GM12878 (cell line): Measurements from ENCODE around the gene PPM1E. TPM values are rescaled to one million over a fixed set of nuclear protein-coding genes. Genes with fewer than 3 reads are reported as not detected.

Source experiments
- ATAC-seq: fragments of 200-7000 bp; cut with Tn5 transposase; 3 replicates; pipeline ENCODE4 v1.9.1; 2020; ENCODE audit warnings: mild to moderate bottlenecking, moderate library complexity
- BruUV-seq: library from RNA; stranded (reverse); fragments of 400-500 nt; replicated peaks from 2 replicates; lab custom pipeline; 2021; lab: Mats Ljungman, UMichigan
- CTCF ChIA-PET: fragments of 300-600 bp; sonication (Branson Sonifier 250); formaldehyde crosslinking; extraction: SDS; loops from one replicate; lab custom pipeline; 2021; ENCODE audit warnings: inconsistent platforms; lab: Yijun Ruan, JAX
- POLR2A ChIA-PET: fragments of 350-600 bp; formaldehyde crosslinking; extraction: SDS; loops from one replicate; lab custom pipeline; 2021; ENCODE audit warnings: inconsistent platforms; lab: Charles Lee
- RAD21 ChIA-PET: fragments of 300-600 bp; sonication (Branson Sonifier 250); formaldehyde crosslinking; loops from one replicate; lab custom pipeline; 2023; ENCODE audit warnings: antibody characterized with exemption; ENCODE audit not compliant: unreplicated experiment; lab: Charles Lee
- SMC1A ChIA-PET: fragments of 300-600 bp; sonication (Branson Sonifier 250); formaldehyde crosslinking; loops from one replicate; lab custom pipeline; 2023; ENCODE audit not compliant: unreplicated experiment, uncharacterized antibody; lab: Charles Lee
- DNase-seq: peaks from one replicate; pipeline ENCODE4 v3.0.0-alpha.2; 2011; ENCODE audit warnings: low read depth, low spot score
- FAIRE-seq: peaks from 3 replicates; lab custom pipeline; 2011; peaks lifted over from hg19 to GRCh38; lab: Jason Lieb, UNC
- H2AFZ ChIP-seq: 2 replicates; pipeline ENCODE4 v1.6.0; 2011; ENCODE audit warnings: low read depth, low read length, control low read depth; ENCODE audit not compliant: control insufficient read depth
- H3K27ac ChIP-seq: 2 replicates; pipeline ENCODE4 v1.5.1; 2011; ENCODE audit warnings: control low read depth; ENCODE audit not compliant: control insufficient read depth, insufficient read depth
- H3K27me3 ChIP-seq, 2 experiments: replicated peaks in 1 of 2; 2 replicates each; pipeline versions ENCODE4 v1.6.0 to v1.6.1; 2011; ENCODE audit warnings: low read length in 1 of 2; ENCODE audit not compliant: control insufficient read depth in 2 of 2, insufficient read depth in 2 of 2
- H3K36me3 ChIP-seq, 2 experiments: 2 replicates each; pipeline ENCODE4 v1.5.1; 2011; ENCODE audit warnings: low read length in 1 of 2; ENCODE audit not compliant: control insufficient read depth in 2 of 2, insufficient read depth in 2 of 2
- H3K4me1 ChIP-seq: 2 replicates; pipeline ENCODE4 v1.6.1; 2011; ENCODE audit warnings: mild to moderate bottlenecking, low read length, moderate library complexity, mixed read lengths; ENCODE audit not compliant: control insufficient read depth, insufficient read depth
- H3K4me2 ChIP-seq: 2 replicates; pipeline ENCODE4 v1.6.0; 2011; ENCODE audit warnings: control low read depth; ENCODE audit not compliant: control insufficient read depth, insufficient read depth
- H3K4me3 ChIP-seq: fragments of 200-600 bp; sonication (generic); 2 replicates; pipeline ENCODE4 v1.5.1; 2016
- H3K79me2 ChIP-seq: 2 replicates; pipeline ENCODE4 v1.6.0; 2011; ENCODE audit warnings: low read length; ENCODE audit not compliant: control insufficient read depth, insufficient read depth
- H3K9ac ChIP-seq: 2 replicates; pipeline ENCODE4 v1.8.0; 2011; ENCODE audit warnings: low read length, control low read depth, mixed read lengths; ENCODE audit not compliant: control insufficient read depth, insufficient read depth
- H3K9me3 ChIP-seq: replicated peaks from 3 replicates; pipeline ENCODE4 v1.5.1; 2011; ENCODE audit warnings: mild to moderate bottlenecking, low read length; ENCODE audit not compliant: control insufficient read depth, insufficient read depth
- H4K20me1 ChIP-seq: 2 replicates; pipeline ENCODE4 v1.6.0; 2011; ENCODE audit not compliant: control insufficient read depth, insufficient read depth
- CREB1 ChIP-seq: IDR thresholded peaks from 2 replicates; pipeline ENCODE4 v1.6.1; 2012; ENCODE audit warnings: low read depth, mild to moderate bottlenecking, inconsistent platforms
- ETV6 ChIP-seq, 2 experiments: fragments of 450-650 bp in 1 of 2; IDR thresholded peaks in 1 of 2; conservative IDR thresholded peaks in 1 of 2; 2 replicates each; pipeline ENCODE4 v1.6.1; 2014; ENCODE audit warnings: antibody characterized with exemption in 1 of 2, borderline replicate concordance in 1 of 2, low read depth in 1 of 2, mild to moderate bottlenecking in 1 of 2, moderate library complexity in 1 of 2
- JUND ChIP-seq: IDR thresholded peaks from 2 replicates; pipeline ENCODE4 v1.6.1; 2012; ENCODE audit warnings: low read depth, mild to moderate bottlenecking, low read length, improper control_type of control experiment, moderate library complexity
- NFXL1 ChIP-seq: fragments of 450-650 bp; IDR thresholded peaks from 2 replicates; pipeline ENCODE4 v1.6.1; 2017; ENCODE audit warnings: antibody characterized with exemption, mild to moderate bottlenecking, borderline replicate concordance
- WGBS: methylation state at CpG from one replicate; pipeline ENCODE4 v1.1.6; 2016; ENCODE audit warnings: low lambda C conversion rate; ENCODE audit not compliant: insufficient replicate concordance, insufficient coverage; ENCODE audit errors: missing lambda C conversion rate; 5-methylcytosine and 5-hydroxymethylcytosine counted together
- in situ Hi-C: fragments of 300-500 bp; cut with MboI; formaldehyde crosslinking; loops from 9 replicates; pipeline ENCODE4 v1.14.3; 2018; ENCODE audit warnings: mixed read lengths
- intact Hi-C: fragments of 100-400 bp; cut with micrococcal nuclease; formaldehyde crosslinking; loops from one replicate; pipeline ENCODE4 v1.14.2; 2022; ENCODE audit not compliant: unreplicated experiment
- polyA plus RNA-seq, 11 experiments: library from polyadenylated mRNA; depleted of rRNA in 4 of 11; unstranded in 6 of 11; stranded (reverse) in 5 of 11; fragments of >200 nt; fragmentation: Nextera tagmentation in 4 of 11; fragmentation: Illumina TruSeq in 1 of 11; extraction: Ambion mirVana in 4 of 11; extraction: Trizol in 1 of 11; gene quantifications; 1 replicate in 1 of 11; 2 replicates in 10 of 11; pipeline versions ENCODE4 v1.2.1 to v1.2.3, GENCODE V29; 2011 to 2016; ENCODE audit warnings: inconsistent platforms in 2 of 11, missing spikeins in 2 of 11, low read depth in 1 of 11
- total RNA-seq, 4 experiments: library from RNA; depleted of rRNA in 3 of 4; stranded (reverse); fragments of >200 nt in 3 of 4; fragmentation: Illumina TruSeq in 1 of 4; extraction: Trizol in 1 of 4; gene quantifications; 2 replicates each; pipeline versions ENCODE4 v1.2.1 to v1.2.3, GENCODE V29; 2013 to 2021

PPM1E gene
- total and polyA plus RNA-seq, 10 of the 15 experiments (the other 5 are each of a cell fraction or from before 2014, with no cell fraction given): 0.07 to 0.28 (median 0.16) TPM

DNA sequence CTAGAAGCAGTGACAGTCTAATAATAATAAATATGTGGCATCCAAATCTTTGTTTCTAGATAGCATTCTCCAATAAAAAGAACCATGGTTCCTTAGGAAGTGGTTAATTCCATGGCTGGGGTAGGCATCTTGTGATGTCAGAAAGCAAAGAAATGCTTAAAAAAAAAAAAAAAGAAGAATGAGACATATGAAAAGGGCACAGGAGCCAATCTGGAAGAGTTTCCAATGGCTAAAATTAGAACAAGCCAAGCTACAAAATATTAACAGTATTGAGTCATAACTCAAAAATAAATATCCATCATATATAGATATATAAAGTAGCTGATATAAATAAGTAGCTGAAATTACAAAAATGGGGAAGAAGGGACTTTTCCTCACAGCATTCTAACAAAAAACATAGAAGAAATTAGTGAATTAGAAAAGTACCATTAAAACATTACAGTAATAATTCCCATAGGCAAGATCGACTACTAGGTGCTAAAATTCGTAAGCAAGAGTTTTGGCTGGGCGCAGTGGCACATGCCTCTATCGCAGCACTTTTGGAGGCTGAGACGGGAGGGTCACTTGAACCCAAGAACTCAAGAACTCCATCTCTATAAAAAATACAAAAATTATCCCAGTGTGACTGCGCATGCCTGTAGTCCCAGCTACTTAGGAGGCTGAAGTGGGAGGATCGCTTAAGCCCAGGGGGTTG is 239.7 kb downstream of the PPM1E start:
- no peak overlapping the region for H3K9ac ChIP-seq
- H3K4me2 ChIP-seq: no peak overlapping the region
- H3K9me3 ChIP-seq: no peaks in the 10 kb centered on the region
- H3K4me1 ChIP-seq: peaks cover 6% of the 10 kb centered on the region
- RAD21 ChIA-PET: interaction anchor here (0.7 kb wide), 1 partner anchor 240 kb away, joined by 4 read pairs; no protein-coding TSS in a partner anchor
- H3K27me3 ChIP-seq: no peaks in the 10 kb centered on the region
- SMC1A ChIA-PET: interaction anchor here (5.7 kb wide), 1 partner anchor 9 kb away, joined by 28 read pairs; no protein-coding TSS in a partner anchor
- no TSS peak for BruUV-seq
- CTCF ChIA-PET: interaction anchor here (0.6 to 1.7 kb wide), 3 partner anchors 8 to 39 kb away, joined by 3 to 4 read pairs (median 4); no protein-coding TSS in a partner anchor
- TF ChIP-seq JUND (no peak), NFXL1 (peak; percentile 74; the same call in 1 of the 2 replicates)
- WGBS: 92% methylated on average over 7 of the region's 7 CpGs
- no peak overlapping the region for H2AFZ ChIP-seq
- POLR2A ChIA-PET: interaction anchor here (0.7 kb wide), 1 partner anchor 129 kb away, joined by 3 read pairs; no protein-coding TSS in a partner anchor
- FAIRE-seq (no peak), DNase-seq (no peak), ATAC-seq (no peak)
- intact Hi-C loops: no loop called here
- peaks cover 0 to 2% of the 10 kb centered on the region in 2 experiments; a peak in 2 of 4 replicates for H3K36me3 ChIP-seq
- no peak overlapping the region for H3K27ac ChIP-seq
- no peak overlapping the region for H3K4me3 ChIP-seq
- no peaks in the 10 kb centered on the region for H4K20me1 ChIP-seq
- H3K79me2 ChIP-seq: no peaks in the 10 kb centered on the region
- in situ Hi-C loops: no loop called here

DNA sequence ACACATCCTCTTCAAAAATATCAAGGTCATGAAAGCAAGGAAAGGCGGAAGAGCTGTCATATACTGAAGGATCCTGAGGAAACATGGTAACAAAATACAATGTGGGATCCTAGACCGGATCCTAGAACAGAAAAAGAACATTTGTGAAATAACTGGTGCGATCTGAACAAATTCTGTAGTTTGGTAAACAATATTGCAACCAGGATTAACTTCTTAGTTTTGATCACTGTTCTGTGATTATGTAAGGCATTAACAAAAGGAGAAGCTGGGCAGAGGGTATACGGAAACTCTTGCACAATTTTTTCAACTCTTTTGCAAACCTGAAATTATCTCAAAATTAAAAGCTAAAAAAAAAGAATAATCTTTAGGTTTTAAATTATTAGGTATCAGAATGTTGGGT is 241.3 kb downstream of the PPM1E start:
- H3K27ac ChIP-seq: no peak overlapping the region

More for the DNA sequence above, 241.3 kb downstream of the PPM1E start:
- no peaks in the 10 kb centered on the region for H3K27me3 ChIP-seq
- TF ChIP-seq CREB1: no peak
- TF ChIP-seq ETV6 (conservative IDR thresholded peaks at IDR 0.05 in 1 of 2, IDR thresholded peaks at IDR 0.05 in 1 of 2; ENCODE audit: borderline replicate concordance in 1 of 2, low read depth in 1 of 2): 0 out of 4 replicates have a peak, but pooled peaks of 1 of the 2 experiments have one; percentile 39
- peak; percentile 42; the same call in 1 of the 2 replicates for TF ChIP-seq NFXL1
- TF ChIP-seq, all 136 proteins: peak for 2
- ATAC-seq: no peak
- Histone ChIP-seq H2AFZ (no peak overlapping the region), H3K36me3 (peaks cover 0 to 2% of the 10 kb centered on the region in 2 experiments; a peak in 2 of 4 replicates), H3K9ac (no peak overlapping the region), H3K4me2 (no peak overlapping the region), H3K4me1 (peaks cover 7% of the 10 kb centered on the region; the same call in 1 of the 2 replicates), H4K20me1 (no peaks in the 10 kb centered on the region), H3K79me2 (no peaks in the 10 kb centered on the region; the same call in 1 of the 2 replicates), H3K9me3 (no peaks in the 10 kb centered on the region), H3K4me3 (no peak overlapping the region)
- ChIA-PET RAD21 (no interaction called here), POLR2A (interaction anchor here (0.6 kb wide), 1 partner anchor 138 kb away, joined by 7 read pairs; no protein-coding TSS in a partner anchor), SMC1A (no interaction called here), CTCF (interaction anchor here (0.7 kb wide), 1 partner anchor 37 kb away, joined by 3 read pairs; no protein-coding TSS in a partner anchor)
- in situ Hi-C loops: no loop called here
- WGBS: 96% methylated on average over 4 of the region's 4 CpGs
- FAIRE-seq: no peak
- DNase-seq: no peak
- intact Hi-C loops: no loop called here
- no TSS peak for BruUV-seq
